NCI-H2107 treated with DMSO at 0.1 percent for 48 hours (cell line): Measurements from ENCODE around the gene LENG9.

Experiments used
- DNase-seq: peaks from one replicate; lab custom pipeline; 2025; ENCODE audit not compliant: unreplicated experiment; lab: John Stamatoyannopoulos, UW

LENG9 gene

GRCh38 chr19:54424660-54425381, 38.8 kb downstream of the LENG9 start:
- no peak for DNase-seq

GRCh38 chr19:54424201-54424600, 39.4 kb downstream of the LENG9 start:
- no peak for DNase-seq

- no peak for DNase-seq
These were observed 41.4 kb downstream of the LENG9 start for GRCh38 chr19:54422136-54422535.

- no peak for DNase-seq
These were observed 42.1 kb downstream of the LENG9 start for GRCh38 chr19:54421521-54421920.

GRCh38 chr19:54421169-54421516, 42.4 kb downstream of the LENG9 start:
- DNase-seq = no peak

- DNase-seq = no peak
These were observed 43.0 kb downstream of the LENG9 start for GRCh38 chr19:54420383-54421168.

GRCh38 chr19:54420068-54420382, 43.6 kb downstream of the LENG9 start:
- DNase-seq = no peak

GRCh38 chr19:54418930-54419800, 44.4 kb downstream of the LENG9 start:
- DNase-seq = no peak

GRCh38 chr19:54418030-54418929, 45.3 kb downstream of the LENG9 start:
- DNase-seq = no peak

GRCh38 chr19:54416695-54417491, 46.7 kb downstream of the LENG9 start:
- no peak for DNase-seq

- no peak for DNase-seq
These were observed 47.5 kb downstream of the LENG9 start for GRCh38 chr19:54415901-54416673.

- DNase-seq = no peak
These were observed 48.2 kb downstream of the LENG9 start, which contains the start of gene TTYH1 for GRCh38 chr19:54415208-54415900. Gene TTYH1, plus strand, starts transcription at chr19:54415464. Its CDS starts 89 bp downstream, at chr19:54415553.

GRCh38 chr19:54414156-54414555, 49.4 kb downstream of the LENG9 start:
- DNase-seq = no peak

- no peak for DNase-seq
These were observed 50.7 kb downstream of the LENG9 start for GRCh38 chr19:54412877-54413276.
